NCI-H526 (cell line): Measurements from ENCODE around the gene PHACTR1.
"Not testable (repeated sequence)": the region's sequence is repeated elsewhere in the genome, so short reads cannot be mapped to it uniquely, and the experiment has no call there.

ENCODE experiments used
- DNase-seq, 2 experiments: peaks; one replicate each; lab custom pipeline; 2025; lab: John Stamatoyannopoulos, UW

PHACTR1 gene

GRCh38 chr6:13112921-13113320, 396.4 kb downstream of the PHACTR1 start:
- DNase-seq: no peak

GRCh38 chr6:13113376-13113775, 396.8 kb downstream of the PHACTR1 start:
- no peak for DNase-seq

- no peak for DNase-seq
Measured at GRCh38 chr6:13113981-13114593, 397.5 kb downstream of the PHACTR1 start.

- DNase-seq: no peak
Measured at GRCh38 chr6:13116155-13116554, 399.6 kb downstream of the PHACTR1 start.

GRCh38 chr6:13117570-13117969, 401.0 kb downstream of the PHACTR1 start:
- DNase-seq: no peak

- DNase-seq: no peak
Measured at GRCh38 chr6:13119549-13119948, 403.0 kb downstream of the PHACTR1 start.

- peak in 1 of 2 experiments; percentile 39 for DNase-seq
Measured at GRCh38 chr6:13120483-13121482, 404.2 kb downstream of the PHACTR1 start.

GRCh38 chr6:13124131-13124530, 407.6 kb downstream of the PHACTR1 start:
- no peak for DNase-seq

- DNase-seq: no peak
Measured at GRCh38 chr6:13125841-13126240, 409.3 kb downstream of the PHACTR1 start.

GRCh38 chr6:13131935-13132661, 415.5 kb downstream of the PHACTR1 start:
- no peak for DNase-seq

- not testable (repeated sequence) for DNase-seq
Measured at GRCh38 chr6:13133894-13134293, 417.3 kb downstream of the PHACTR1 start.

- DNase-seq: peak in 1 of 2 experiments; percentile 16
Measured at GRCh38 chr6:13135152-13135551, 418.6 kb downstream of the PHACTR1 start.

- DNase-seq: no peak
Measured at GRCh38 chr6:13139119-13139518, 422.6 kb downstream of the PHACTR1 start.

- no peak for DNase-seq
Measured at GRCh38 chr6:13140980-13141379, 424.4 kb downstream of the PHACTR1 start.

GRCh38 chr6:13141387-13141786, 424.8 kb downstream of the PHACTR1 start:
- no peak for DNase-seq

GRCh38 chr6:13142611-13143010, 426.0 kb downstream of the PHACTR1 start:
- DNase-seq: no peak

GRCh38 chr6:13146442-13146841, 429.9 kb downstream of the PHACTR1 start:
- peak in 1 of 2 experiments; percentile 7 for DNase-seq

GRCh38 chr6:13147376-13147775, 430.8 kb downstream of the PHACTR1 start:
- no peak for DNase-seq

- DNase-seq: no peak
Measured at GRCh38 chr6:13147782-13148181, 431.2 kb downstream of the PHACTR1 start.

GRCh38 chr6:13152764-13153163, 436.2 kb downstream of the PHACTR1 start:
- no peak for DNase-seq

GRCh38 chr6:13156381-13156780, 439.8 kb downstream of the PHACTR1 start:
- no peak for DNase-seq

- DNase-seq: no peak
Measured at GRCh38 chr6:13157293-13157692, 440.7 kb downstream of the PHACTR1 start.
